GM12801 (cell line): ENCODE results near the gene BACH1.

ENCODE experiments used
- TF ChIP-seq, protein P1 (sequence below): IDR thresholded peaks from one replicate; pipeline ENCODE4 v1.5.1; 2011; ENCODE audit warnings: control low read depth; ENCODE audit not compliant: insufficient read length; ENCODE audit errors: extremely low read depth

BACH1 gene

DNA sequence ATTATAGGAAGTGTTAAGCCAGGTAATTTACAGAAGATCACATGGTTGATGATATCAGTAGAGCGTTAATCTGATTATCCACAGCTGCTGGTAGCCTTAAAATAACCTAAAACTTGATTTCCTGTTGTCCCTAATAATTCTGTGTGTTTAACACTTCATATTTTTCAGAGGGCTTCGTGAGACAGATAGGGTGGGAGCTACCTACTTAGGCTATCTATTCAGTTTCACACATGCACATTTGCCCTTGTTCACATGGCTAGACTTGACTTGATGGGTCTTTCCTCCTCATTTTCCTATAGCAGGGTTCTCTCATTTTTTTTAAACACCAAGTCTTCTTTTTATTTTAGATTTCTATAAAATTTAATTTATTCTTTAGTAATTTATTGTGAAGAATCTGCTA lies 11.0 kb downstream of the BACH1 start:
- TF ChIP-seq, protein P1, sequence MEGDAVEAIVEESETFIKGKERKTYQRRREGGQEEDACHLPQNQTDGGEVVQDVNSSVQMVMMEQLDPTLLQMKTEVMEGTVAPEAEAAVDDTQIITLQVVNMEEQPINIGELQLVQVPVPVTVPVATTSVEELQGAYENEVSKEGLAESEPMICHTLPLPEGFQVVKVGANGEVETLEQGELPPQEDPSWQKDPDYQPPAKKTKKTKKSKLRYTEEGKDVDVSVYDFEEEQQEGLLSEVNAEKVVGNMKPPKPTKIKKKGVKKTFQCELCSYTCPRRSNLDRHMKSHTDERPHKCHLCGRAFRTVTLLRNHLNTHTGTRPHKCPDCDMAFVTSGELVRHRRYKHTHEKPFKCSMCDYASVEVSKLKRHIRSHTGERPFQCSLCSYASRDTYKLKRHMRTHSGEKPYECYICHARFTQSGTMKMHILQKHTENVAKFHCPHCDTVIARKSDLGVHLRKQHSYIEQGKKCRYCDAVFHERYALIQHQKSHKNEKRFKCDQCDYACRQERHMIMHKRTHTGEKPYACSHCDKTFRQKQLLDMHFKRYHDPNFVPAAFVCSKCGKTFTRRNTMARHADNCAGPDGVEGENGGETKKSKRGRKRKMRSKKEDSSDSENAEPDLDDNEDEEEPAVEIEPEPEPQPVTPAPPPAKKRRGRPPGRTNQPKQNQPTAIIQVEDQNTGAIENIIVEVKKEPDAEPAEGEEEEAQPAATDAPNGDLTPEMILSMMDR: no peak

DNA sequence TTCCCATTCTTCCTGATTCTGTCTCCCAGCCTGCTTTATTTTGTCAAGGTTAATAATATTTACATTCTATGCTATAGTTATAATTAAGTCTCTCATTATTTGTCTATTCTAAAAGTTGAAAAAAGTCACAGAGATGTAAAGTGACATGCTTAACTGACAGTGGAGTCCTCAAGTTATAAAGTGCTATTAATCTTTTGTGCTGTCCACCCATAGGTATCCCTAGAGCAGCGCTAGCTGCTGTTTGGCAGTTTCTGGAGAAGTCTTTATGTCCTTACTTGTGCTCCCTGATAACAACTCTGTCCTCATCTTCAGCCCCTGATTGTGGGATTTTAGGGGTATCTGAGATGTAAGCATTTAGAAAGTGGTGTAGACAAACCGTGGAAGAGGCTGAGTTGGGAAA lies 13.1 kb downstream of the BACH1 start:
- TF ChIP-seq, protein P1: no peak

DNA sequence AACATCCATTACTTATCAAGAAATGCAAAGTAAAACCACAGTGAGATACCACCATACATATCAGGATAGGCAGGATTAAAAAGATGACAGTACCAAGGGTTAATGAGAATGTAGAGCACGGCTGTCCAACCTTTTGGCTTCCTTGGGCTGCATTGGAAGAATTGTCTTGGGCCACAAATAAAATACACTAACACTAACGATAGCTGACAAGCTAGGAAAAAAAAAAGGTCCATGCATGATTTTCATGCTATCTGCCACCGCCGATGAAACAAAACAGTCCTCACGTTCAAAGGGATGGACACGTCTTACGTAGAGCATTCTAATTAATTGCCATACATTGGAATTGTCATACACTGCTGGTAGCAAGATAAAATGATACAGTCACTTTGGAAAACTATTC lies 14.3 kb downstream of the BACH1 start:
- TF ChIP-seq, protein P1: no peak

DNA sequence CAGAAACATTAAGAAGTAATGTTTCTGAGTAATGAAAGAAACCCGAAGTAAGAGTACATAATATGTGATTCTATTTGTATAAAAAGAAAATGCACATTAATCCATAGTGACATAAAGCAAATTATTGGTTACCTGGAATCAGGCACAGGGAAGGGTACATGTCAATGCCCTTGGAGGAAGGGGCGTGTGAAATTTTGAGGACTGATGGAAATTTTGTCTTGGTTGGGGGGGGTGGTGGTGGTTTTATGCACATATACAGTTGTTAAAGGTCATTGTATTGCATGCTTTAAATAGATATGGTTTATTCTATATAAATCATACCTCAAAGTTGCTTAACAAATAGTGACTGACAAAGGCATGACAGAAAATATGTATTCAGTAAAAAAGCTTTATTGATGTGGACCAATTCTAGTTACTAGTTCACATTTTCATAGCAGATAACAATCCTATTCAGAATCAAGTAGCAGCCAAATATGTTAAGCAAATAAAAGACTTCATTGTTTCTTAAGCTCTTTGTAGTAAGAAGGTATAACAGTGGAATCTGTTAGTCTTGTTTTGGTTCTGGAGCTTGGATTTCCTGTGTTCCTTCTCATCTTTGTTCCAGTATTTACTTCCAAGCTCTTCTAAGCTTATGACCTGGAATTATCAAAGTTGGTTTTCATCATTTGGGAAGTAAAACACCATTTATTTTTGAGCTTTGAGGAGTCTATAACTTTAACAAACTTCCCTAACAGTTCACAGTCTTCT lies 15.1 kb downstream of the BACH1 start:
- TF ChIP-seq, protein P1: no peak

DNA sequence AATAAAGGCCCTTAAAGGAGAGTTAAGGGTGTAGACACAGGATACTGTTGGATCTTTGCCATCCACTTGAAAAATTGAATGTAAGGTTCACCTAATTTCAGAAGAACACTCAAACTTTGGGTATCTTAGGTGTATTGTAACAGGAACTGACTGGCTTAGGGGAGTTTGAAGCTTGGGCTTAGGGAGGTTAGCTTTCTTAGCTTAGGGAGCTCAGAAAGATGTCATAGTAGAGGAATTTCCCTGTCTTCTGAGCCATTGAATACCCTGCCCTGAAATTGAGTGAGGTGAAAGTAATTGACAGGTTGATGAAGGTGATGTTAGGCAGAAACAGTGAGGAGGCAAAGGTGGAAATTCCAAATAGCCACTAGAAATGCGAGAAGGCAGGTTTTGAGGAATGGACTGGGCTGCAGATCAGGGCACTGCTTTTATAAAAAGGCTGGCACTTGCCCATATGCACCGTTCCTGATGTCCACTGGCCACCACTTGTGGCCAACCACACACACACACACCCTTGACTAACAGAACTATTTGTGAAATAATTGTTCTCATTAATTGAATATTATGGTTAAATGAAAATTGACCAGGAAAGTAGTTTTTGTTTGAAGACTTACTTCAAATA lies 16.5 kb downstream of the BACH1 start:
- TF ChIP-seq, protein P1: no peak

DNA sequence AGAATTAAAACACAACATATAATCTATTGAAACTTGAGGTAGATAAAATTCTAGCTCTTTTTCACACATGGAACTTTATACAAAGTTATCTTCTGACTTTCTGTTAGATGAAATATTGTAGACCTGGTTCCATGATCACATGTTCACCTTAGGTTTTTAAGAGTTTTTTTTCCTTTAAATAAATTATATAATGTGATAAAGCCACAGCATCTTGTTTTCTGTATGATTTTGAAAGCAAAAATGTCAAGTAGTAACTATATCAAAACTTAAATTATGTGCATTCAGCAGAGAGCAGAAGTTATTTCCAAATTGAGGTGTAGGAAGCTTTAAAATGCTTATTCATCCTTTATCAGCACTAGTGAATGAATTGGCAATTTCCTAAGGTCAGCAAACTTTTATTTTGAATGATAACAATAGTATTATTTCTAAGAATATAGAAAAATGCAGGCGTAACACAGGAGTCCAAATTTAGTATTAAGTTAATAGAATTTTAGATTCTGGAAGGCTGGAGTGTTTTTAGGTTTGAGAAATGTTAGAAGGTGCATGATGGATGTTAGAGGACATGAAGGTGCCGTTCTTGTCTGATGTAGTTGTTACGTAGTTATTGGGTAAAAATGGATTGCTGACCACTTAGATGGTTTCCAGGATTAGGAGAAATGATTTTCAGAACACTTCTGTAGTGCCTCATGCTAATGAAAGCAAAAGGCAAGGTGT lies 17.5 kb downstream of the BACH1 start:
- TF ChIP-seq, protein P1: no peak

DNA sequence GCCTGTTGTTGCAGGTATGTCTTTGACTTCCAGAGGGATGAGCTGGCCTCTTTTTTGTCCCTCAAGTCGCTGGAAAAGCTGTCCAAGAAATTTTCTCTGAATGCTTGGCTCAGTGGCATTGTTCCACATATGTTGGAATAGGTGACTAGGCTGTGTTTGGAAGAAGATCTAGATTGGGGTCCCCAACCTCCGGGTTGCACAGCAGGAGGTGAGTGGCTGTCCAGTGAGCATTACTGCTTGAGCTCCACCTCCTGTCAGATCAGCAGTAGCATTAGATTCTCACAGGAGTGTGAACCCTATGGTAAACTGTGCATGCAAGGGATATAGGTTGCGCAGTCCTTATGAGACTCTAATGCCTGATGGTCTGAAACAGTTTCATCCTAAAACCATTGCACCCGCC lies 18.1 kb downstream of the BACH1 start:
- TF ChIP-seq, protein P1: no peak
